ENCODE measurements around the gene LTA. TPM values are rescaled to one million over a fixed set of nuclear protein-coding genes. Genes with fewer than 3 reads are reported as not detected.

LTA gene
- polyA plus RNA-seq, 1 of the 3 experiments (the other 2 are of a cell fraction), result not detected

DNA sequence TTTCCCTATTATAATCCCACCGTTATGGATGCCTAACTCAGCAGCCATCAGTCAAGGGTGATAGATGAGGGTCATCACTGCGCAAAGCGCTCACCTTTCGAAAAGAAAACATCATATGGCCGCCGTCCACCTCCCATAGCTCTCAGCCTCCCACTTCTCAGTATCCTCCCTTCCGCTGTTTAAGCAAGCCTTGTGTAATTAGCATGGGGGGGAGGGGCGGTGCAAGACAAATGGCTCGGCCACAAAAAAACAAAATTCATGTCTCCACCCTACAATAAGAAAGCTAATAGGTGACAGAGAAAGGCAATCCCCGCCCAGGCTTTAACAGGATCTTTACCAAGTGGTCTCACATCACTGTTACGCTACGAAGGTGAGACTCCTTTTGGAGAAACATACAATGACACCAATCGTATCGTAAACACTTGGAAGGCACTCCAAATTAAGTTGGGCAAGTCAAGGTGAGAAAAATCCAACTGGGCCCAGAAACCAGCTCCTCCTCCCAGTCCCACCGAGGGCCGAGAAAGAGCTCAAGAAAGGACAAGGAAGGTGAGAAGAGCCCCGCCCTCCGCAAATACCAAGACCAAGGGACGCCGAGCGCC is 30.9 kb upstream of the LTA start:
- H3K9me2 ChIP-seq, result no peaks in the 10 kb centered on the region
- no peaks in the 10 kb centered on the region for H3K27me3 ChIP-seq (ENCODE audit: insufficient read depth)
- ChIA-PET CTCF (interaction anchor here (1.2 to 11.9 kb wide), 4 partner anchors 9 to 68 kb away, joined by 4 to 301 read pairs (median 5); partner anchors contain the start of gene NCR3), POLR2A (interaction anchor here (0.6 to 3.4 kb wide), 18 partner anchors 9 to 1431 kb away, joined by 3 to 12 read pairs (median 4); partner anchors contain the start of genes ABCF1, ABHD16A, BAG6 and PRRC2A)
- H3F3A ChIP-seq (replicated peaks; ENCODE audit: insufficient read depth), result peaks cover 4% of the 10 kb centered on the region
- peak overlapping the region; percentile 87 for H3K4me2 ChIP-seq
- H2AFZ ChIP-seq (ENCODE audit: low read depth), result no peak overlapping the region
- H3K4me1 ChIP-seq (ENCODE audit: control insufficient read depth in 1 of 2, insufficient read depth in 2 of 2, low read depth in 1 of 2, low read length in 1 of 2), result peaks cover 15 to 25% of the 10 kb centered on the region in 2 experiments; a peak in 3 of 4 replicates
- DNase-seq, result peak; percentile 52
- no peak for TF ChIP-seq RCOR1 (IDR thresholded peaks at IDR 0.05; ENCODE audit: low read length)
- peak; percentile 30; the same call in 1 of the 2 replicates for TF ChIP-seq MXI1 (IDR thresholded peaks at IDR 0.05; ENCODE audit: low read depth, low read length)
- peak; percentile 52; the same call in 1 of the 2 replicates for TF ChIP-seq SIN3A (IDR thresholded peaks at IDR 0.05; ENCODE audit: borderline replicate concordance, low read depth, low read length)
- peaks cover 49% of the 10 kb centered on the region for H4K20me1 ChIP-seq (ENCODE audit: insufficient read depth)
- H3K36me3 ChIP-seq (replicated peaks in 1 of 2; ENCODE audit: control insufficient read depth in 1 of 2, insufficient read depth in 2 of 2, low read length in 1 of 2), result peaks cover 29 to 40% of the 10 kb centered on the region in 2 experiments
- H3K79me2 ChIP-seq (ENCODE audit: insufficient read depth), result peaks cover 66% of the 10 kb centered on the region
- peak overlapping the region; percentile 95 to 97 for H3K27ac ChIP-seq (ENCODE audit: low read depth in 2 of 2, low read length in 1 of 2)
- peak overlapping the region; percentile 74 to 91 for H3K4me3 ChIP-seq (ENCODE audit: low read depth in 2 of 2, low read length in 1 of 2)
- peak overlapping the region; percentile 96 for H3K9ac ChIP-seq
- WGBS (ENCODE audit: low lambda C conversion rate), result 2% methylated on average over 20 of the region's 21 CpGs
- H3K9me3 ChIP-seq, result no peaks in the 10 kb centered on the region

DNA sequence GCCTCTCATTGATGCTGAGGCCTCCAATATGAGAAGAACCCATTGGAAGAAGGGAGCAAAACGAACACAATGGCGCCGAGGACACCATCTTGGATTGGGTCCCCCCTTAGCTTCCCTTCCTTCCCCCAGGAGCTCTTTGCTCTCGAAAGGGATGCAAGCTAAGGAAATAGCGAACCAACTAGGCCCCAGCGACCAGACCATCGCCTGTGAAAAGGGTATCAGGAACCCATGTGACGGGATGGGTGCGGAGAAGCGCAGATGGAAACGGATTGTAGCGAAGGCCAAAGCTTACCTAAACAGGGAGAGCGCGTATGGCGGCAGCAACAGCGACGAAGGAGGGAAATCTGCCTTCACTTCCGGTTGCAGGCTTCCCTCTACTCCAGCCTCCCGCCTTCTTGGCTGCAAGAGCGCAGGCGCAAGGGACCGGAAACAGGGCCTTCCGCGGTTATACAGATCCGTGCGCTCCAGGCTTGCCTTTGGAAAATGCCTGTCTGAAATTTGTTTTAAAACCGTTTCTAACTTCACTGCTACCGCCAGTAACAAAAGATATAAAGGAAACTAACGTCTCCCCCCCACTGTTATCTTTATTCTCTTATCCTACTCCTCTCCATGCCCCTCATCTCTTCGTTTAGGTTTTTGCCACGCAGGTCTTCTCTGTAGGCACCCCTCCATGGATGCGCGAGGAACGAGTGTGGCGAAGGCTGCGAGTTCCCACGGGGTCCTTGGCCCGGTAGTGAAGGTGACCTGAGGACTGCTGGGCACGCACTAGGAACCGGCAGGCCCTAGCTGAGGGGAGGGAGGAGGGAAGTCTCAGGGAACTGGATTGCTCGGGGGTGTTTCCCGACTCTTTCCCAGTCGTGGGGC is 30.2 kb upstream of the LTA start, which contains the start of gene DDX39B:
TSS of gene DDX39B (minus strand) at position 346 of the 864 bp plus-strand sequence. CDS start 1,471 bp downstream, outside the sequence.
- H3K9me3 ChIP-seq, result no peaks in the 10 kb centered on the region
- DNase-seq, result peak; percentile 87
- H3K4me2 ChIP-seq, result peak within 1 kb of the TSS; percentile 90
- H3K9ac ChIP-seq, result peak within 1 kb of the TSS; percentile 96
- H2AFZ ChIP-seq (ENCODE audit: low read depth), result 0 out of 2 replicates have a peak within 1 kb of the TSS, but pooled peaks have one; percentile 39
- POLR2A ChIA-PET, result interaction anchor here (0.6 to 3.4 kb wide), 20 partner anchors 8 to 1430 kb away, joined by 3 to 12 read pairs (median 4); partner anchors contain the start of genes ABCF1, ABHD16A, BAG6 and PRRC2A
- H3K79me2 ChIP-seq (ENCODE audit: insufficient read depth), result peaks cover 58% of the 10 kb centered on the region
- H3K27me3 ChIP-seq (ENCODE audit: insufficient read depth), result no peaks in the 10 kb centered on the region
- H3K4me3 ChIP-seq (ENCODE audit: low read depth in 2 of 2, low read length in 1 of 2), result peak within 1 kb of the TSS; percentile 74 to 91
- H3K27ac ChIP-seq (ENCODE audit: low read depth in 2 of 2, low read length in 1 of 2), result peak within 1 kb of the TSS; percentile 95 to 97
- CTCF ChIA-PET, result interaction anchor here (1.2 to 11.9 kb wide), 4 partner anchors 10 to 68 kb away, joined by 4 to 301 read pairs (median 5); partner anchors contain the start of gene NCR3
- under 1% methylated on average over 43 of the region's 43 CpGs for WGBS (ENCODE audit: low lambda C conversion rate)
- H4K20me1 ChIP-seq (ENCODE audit: insufficient read depth), result peaks cover 41% of the 10 kb centered on the region
- H3K36me3 ChIP-seq (replicated peaks in 1 of 2; ENCODE audit: control insufficient read depth in 1 of 2, insufficient read depth in 2 of 2, low read length in 1 of 2), result peaks cover 22 to 33% of the 10 kb centered on the region in 2 experiments
- no peaks in the 10 kb centered on the region for H3K9me2 ChIP-seq
- peaks cover 15 to 28% of the 10 kb centered on the region in 2 experiments; a peak in 3 of 4 replicates for H3K4me1 ChIP-seq (ENCODE audit: control insufficient read depth in 1 of 2, insufficient read depth in 2 of 2, low read depth in 1 of 2, low read length in 1 of 2)
- peaks cover 7% of the 10 kb centered on the region for H3F3A ChIP-seq (replicated peaks; ENCODE audit: insufficient read depth)
- TF ChIP-seq, protein P1, sequence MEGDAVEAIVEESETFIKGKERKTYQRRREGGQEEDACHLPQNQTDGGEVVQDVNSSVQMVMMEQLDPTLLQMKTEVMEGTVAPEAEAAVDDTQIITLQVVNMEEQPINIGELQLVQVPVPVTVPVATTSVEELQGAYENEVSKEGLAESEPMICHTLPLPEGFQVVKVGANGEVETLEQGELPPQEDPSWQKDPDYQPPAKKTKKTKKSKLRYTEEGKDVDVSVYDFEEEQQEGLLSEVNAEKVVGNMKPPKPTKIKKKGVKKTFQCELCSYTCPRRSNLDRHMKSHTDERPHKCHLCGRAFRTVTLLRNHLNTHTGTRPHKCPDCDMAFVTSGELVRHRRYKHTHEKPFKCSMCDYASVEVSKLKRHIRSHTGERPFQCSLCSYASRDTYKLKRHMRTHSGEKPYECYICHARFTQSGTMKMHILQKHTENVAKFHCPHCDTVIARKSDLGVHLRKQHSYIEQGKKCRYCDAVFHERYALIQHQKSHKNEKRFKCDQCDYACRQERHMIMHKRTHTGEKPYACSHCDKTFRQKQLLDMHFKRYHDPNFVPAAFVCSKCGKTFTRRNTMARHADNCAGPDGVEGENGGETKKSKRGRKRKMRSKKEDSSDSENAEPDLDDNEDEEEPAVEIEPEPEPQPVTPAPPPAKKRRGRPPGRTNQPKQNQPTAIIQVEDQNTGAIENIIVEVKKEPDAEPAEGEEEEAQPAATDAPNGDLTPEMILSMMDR (IDR thresholded peaks at IDR 0.05), result no peak
- TF ChIP-seq, protein P2, sequence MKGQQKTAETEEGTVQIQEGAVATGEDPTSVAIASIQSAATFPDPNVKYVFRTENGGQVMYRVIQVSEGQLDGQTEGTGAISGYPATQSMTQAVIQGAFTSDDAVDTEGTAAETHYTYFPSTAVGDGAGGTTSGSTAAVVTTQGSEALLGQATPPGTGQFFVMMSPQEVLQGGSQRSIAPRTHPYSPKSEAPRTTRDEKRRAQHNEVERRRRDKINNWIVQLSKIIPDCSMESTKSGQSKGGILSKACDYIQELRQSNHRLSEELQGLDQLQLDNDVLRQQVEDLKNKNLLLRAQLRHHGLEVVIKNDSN (IDR thresholded peaks at IDR 0.05; ENCODE audit: borderline replicate concordance, low read depth), result no peak
- peak; percentile 12; the same call in 1 of the 2 replicates for TF ChIP-seq SIN3A (IDR thresholded peaks at IDR 0.05; ENCODE audit: borderline replicate concordance, low read depth, low read length)
- TF ChIP-seq, protein P3, sequence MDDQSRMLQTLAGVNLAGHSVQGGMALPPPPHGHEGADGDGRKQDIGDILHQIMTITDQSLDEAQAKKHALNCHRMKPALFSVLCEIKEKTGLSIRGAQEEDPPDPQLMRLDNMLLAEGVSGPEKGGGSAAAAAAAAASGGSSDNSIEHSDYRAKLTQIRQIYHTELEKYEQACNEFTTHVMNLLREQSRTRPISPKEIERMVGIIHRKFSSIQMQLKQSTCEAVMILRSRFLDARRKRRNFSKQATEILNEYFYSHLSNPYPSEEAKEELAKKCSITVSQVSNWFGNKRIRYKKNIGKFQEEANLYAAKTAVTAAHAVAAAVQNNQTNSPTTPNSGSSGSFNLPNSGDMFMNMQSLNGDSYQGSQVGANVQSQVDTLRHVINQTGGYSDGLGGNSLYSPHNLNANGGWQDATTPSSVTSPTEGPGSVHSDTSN (IDR thresholded peaks at IDR 0.05), result 0 out of 2 replicates have a peak, but pooled peaks have one; percentile 18
- TF ChIP-seq FOXM1 (IDR thresholded peaks at IDR 0.05; ENCODE audit: low read depth), result no peak
- TF ChIP-seq JUND (IDR thresholded peaks at IDR 0.05), result peak; percentile 18; the same call in 1 of the 2 replicates
- TF ChIP-seq RAD21 (IDR thresholded peaks at IDR 0.05; ENCODE audit: low read length), result no peak
- TF ChIP-seq RXRA (IDR thresholded peaks at IDR 0.05; ENCODE audit: borderline replicate concordance, low read depth), result no peak
- peak; percentile 29; a peak in 2 of 4 replicates for TF ChIP-seq EP300 (IDR thresholded peaks at IDR 0.05; ENCODE audit: borderline replicate concordance in 1 of 2, low read depth in 1 of 2, low read length in 1 of 2)
- peak; percentile 98 for TF ChIP-seq TAF1 (IDR thresholded peaks at IDR 0.05; ENCODE audit: borderline replicate concordance, low read depth, low read length)
- TF ChIP-seq FOSL2 (IDR thresholded peaks at IDR 0.05; ENCODE audit: borderline replicate concordance, low read depth), result no peak
- TF ChIP-seq GATA2 (CRISPR knock-in tag; IDR thresholded peaks at IDR 0.05), result no peak
- TF ChIP-seq, protein P4, sequence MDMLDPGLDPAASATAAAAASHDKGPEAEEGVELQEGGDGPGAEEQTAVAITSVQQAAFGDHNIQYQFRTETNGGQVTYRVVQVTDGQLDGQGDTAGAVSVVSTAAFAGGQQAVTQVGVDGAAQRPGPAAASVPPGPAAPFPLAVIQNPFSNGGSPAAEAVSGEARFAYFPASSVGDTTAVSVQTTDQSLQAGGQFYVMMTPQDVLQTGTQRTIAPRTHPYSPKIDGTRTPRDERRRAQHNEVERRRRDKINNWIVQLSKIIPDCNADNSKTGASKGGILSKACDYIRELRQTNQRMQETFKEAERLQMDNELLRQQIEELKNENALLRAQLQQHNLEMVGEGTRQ (IDR thresholded peaks at IDR 0.05; ENCODE audit: borderline replicate concordance, low read depth, low read length), result no peak
- TF ChIP-seq, protein P5, sequence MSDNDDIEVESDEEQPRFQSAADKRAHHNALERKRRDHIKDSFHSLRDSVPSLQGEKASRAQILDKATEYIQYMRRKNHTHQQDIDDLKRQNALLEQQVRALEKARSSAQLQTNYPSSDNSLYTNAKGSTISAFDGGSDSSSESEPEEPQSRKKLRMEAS (IDR thresholded peaks at IDR 0.05; ENCODE audit: low read depth), result peak; percentile 88
